ENCODE results near the gene MRPS26. TPM values are rescaled to one million over a fixed set of nuclear protein-coding genes. Genes with fewer than 3 reads are reported as not detected.
A peak's percentile ranks its signal among the peaks of the same experiment; 100 is the strongest.
"Not testable (repeated sequence)": the region's sequence is repeated elsewhere in the genome, so short reads cannot be mapped to it uniquely, and the experiment has no call there.

The MRPS26 gene
- total RNA-seq, 1 experiment from 2014 or later = 105 TPM

- no peak for DNase-seq (ENCODE audit: low spot score)
- in situ Hi-C loops (cut with HindIII; ENCODE audit: low sequenced_read_pairs) = no loop called here
Observed at GRCh38 chr20:3071266-3071609, 25.4 kb downstream of the MRPS26 start.

GRCh38 chr20:3071610-3072529 is 26.0 kb downstream of the MRPS26 start, which contains the start of gene OXT:
Gene OXT (plus strand): TSS chr20:3071620. CDS start chr20:3071656, 36 bp downstream.
- in situ Hi-C loops (cut with HindIII; ENCODE audit: low sequenced_read_pairs) = no loop called here
- no peak for DNase-seq (ENCODE audit: low spot score)

- in situ Hi-C loops (cut with HindIII; ENCODE audit: low sequenced_read_pairs) = no loop called here
- no peak for DNase-seq (ENCODE audit: low spot score)
Observed at GRCh38 chr20:3072530-3073250, 26.8 kb downstream of the MRPS26 start.

GRCh38 chr20:3073251-3073643 is 27.4 kb downstream of the MRPS26 start:
- DNase-seq (ENCODE audit: low spot score); in situ Hi-C loops (cut with HindIII; ENCODE audit: low sequenced_read_pairs): not testable (repeated sequence)

GRCh38 chr20:3074812-3075211 is 29.0 kb downstream of the MRPS26 start:
- in situ Hi-C loops (cut with HindIII; ENCODE audit: low sequenced_read_pairs) = no loop called here
- no peak for DNase-seq (ENCODE audit: low spot score)

GRCh38 chr20:3075315-3075714 is 29.5 kb downstream of the MRPS26 start:
- DNase-seq (ENCODE audit: low spot score); in situ Hi-C loops (cut with HindIII; ENCODE audit: low sequenced_read_pairs): not testable (repeated sequence)

- in situ Hi-C loops (cut with HindIII; ENCODE audit: low sequenced_read_pairs) = no loop called here
- no peak for DNase-seq (ENCODE audit: low spot score)
Observed at GRCh38 chr20:3077618-3078134, 31.8 kb downstream of the MRPS26 start.

- peak; percentile 38 for DNase-seq (ENCODE audit: low spot score)
- in situ Hi-C loops (cut with HindIII; ENCODE audit: low sequenced_read_pairs) = no loop called here
Observed at GRCh38 chr20:3080939-3081388, 35.1 kb downstream of the MRPS26 start.

- no peak for DNase-seq (ENCODE audit: low spot score)
- in situ Hi-C loops (cut with HindIII; ENCODE audit: low sequenced_read_pairs) = no loop called here
Observed at GRCh38 chr20:3081641-3082040, 35.8 kb downstream of the MRPS26 start.

- DNase-seq (ENCODE audit: low spot score) = no peak
- in situ Hi-C loops (cut with HindIII; ENCODE audit: low sequenced_read_pairs) = no loop called here
Observed at GRCh38 chr20:3082306-3082951, 36.6 kb downstream of the MRPS26 start.

- no peak for DNase-seq (ENCODE audit: low spot score)
Observed at GRCh38 chr20:3082955-3083952, 37.4 kb downstream of the MRPS26 start.

GRCh38 chr20:3084283-3084985 is 38.6 kb downstream of the MRPS26 start, which contains the start of gene AVP:
Gene AVP (minus strand): TSS chr20:3084724. CDS start chr20:3084674, 50 bp downstream.
- in situ Hi-C loops (cut with HindIII; ENCODE audit: low sequenced_read_pairs) = no loop called here
- DNase-seq (ENCODE audit: low spot score) = no peak

More at GRCh38 chr20:3082955-3083952, 37.4 kb downstream of the MRPS26 start:
- in situ Hi-C loops (cut with HindIII; ENCODE audit: low sequenced_read_pairs) = no loop called here

GRCh38 chr20:3084986-3085360 is 39.1 kb downstream of the MRPS26 start:
- DNase-seq (ENCODE audit: low spot score) = no peak
- in situ Hi-C loops (cut with HindIII; ENCODE audit: low sequenced_read_pairs) = no loop called here

GRCh38 chr20:3085571-3086072 is 39.8 kb downstream of the MRPS26 start:
- DNase-seq (ENCODE audit: low spot score) = no peak
- in situ Hi-C loops (cut with HindIII; ENCODE audit: low sequenced_read_pairs) = no loop called here

GRCh38 chr20:3088031-3088430 is 42.2 kb downstream of the MRPS26 start:
- no peak for DNase-seq (ENCODE audit: low spot score)
- in situ Hi-C loops (cut with HindIII; ENCODE audit: low sequenced_read_pairs) = no loop called here

- in situ Hi-C loops (cut with HindIII; ENCODE audit: low sequenced_read_pairs) = no loop called here
- DNase-seq (ENCODE audit: low spot score) = no peak
Observed at GRCh38 chr20:3090565-3090964, 44.7 kb downstream of the MRPS26 start.

- in situ Hi-C loops (cut with HindIII; ENCODE audit: low sequenced_read_pairs) = no loop called here
- DNase-seq (ENCODE audit: low spot score) = no peak
Observed at GRCh38 chr20:3092611-3093379, 46.9 kb downstream of the MRPS26 start.
